ENCODE results near the gene LDLRAD1.

GRCh38 chr1:53979712-53980450 lies 38.1 kb downstream of the LDLRAD1 start:
- no peak for TF ChIP-seq POLR2AphosphoS5 (IDR thresholded peaks at IDR 0.05; ENCODE audit: low read depth, low read length)
- no peak for TF ChIP-seq FOXP2 (optimal IDR thresholded peaks at IDR 0.05; ENCODE audit: borderline replicate concordance, extremely low read depth, extremely low read length, insufficient read depth)
- no peak for TF ChIP-seq SIN3A (IDR thresholded peaks at IDR 0.05; ENCODE audit: borderline replicate concordance, insufficient read depth, low read length)
